HG03135 (cell line): Measurements from ENCODE around the gene CNIH4.
"Not testable (repeated sequence)": the region's sequence is repeated elsewhere in the genome, so short reads cannot be mapped to it uniquely, and the experiment has no call there.

Experiments
- ATAC-seq: cut with Tn5 transposase; IDR thresholded peaks from one replicate; pipeline ENCODE4 v1.9.1; 2021; ENCODE audit warnings: mild to moderate bottlenecking, moderate library complexity; ENCODE audit not compliant: unreplicated experiment

Gene CNIH4

DNA sequence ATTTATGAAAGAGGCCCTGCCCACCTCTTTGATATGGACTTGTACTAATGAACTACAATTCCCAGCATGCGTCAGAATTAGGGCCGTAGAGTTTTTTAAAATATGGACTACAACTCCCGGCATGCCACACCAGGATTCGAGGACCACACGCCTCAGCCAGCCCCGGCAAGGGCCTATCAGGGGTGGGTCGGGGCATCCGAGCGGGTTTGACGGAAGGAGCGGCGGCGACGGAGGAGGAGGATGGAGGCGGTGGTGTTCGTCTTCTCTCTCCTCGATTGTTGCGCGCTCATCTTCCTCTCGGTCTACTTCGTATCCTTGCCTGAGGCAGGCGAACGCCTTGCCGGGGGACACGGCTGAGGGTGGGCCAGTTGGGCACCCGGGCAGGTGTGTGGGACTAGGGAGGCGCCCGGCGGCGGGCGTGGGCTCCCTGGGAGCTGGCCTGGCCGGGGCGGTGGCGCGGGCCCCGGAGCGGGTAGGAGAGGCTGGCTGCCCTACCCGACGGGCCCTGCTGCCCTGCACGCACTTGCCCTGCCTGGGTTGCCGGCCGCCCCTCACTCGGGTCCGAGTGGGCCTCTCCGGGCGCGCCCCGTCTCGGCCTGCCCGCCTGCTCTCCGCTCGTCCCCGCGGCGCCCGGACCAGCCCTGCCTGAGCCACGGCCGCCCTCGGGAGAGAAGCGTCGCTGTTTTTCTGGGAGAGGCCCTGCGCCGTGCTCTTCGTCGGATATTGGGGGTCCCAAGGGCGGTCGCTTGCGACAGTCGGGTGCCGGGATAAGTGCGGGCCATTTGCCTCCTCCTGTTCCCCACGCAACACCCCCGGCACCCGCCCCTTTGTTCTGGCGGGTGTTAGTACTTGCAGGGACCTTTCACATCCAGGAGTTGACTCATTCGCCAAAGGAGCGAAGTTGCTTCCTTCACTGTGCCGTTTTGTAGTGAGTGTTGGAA lies at the start of gene CNIH4:
Gene CNIH4 (plus strand): TSS at position 195 of the 941 bp plus-strand sequence. CDS start 46 bp downstream, at position 241.
- ATAC-seq: peak; percentile 98

DNA sequence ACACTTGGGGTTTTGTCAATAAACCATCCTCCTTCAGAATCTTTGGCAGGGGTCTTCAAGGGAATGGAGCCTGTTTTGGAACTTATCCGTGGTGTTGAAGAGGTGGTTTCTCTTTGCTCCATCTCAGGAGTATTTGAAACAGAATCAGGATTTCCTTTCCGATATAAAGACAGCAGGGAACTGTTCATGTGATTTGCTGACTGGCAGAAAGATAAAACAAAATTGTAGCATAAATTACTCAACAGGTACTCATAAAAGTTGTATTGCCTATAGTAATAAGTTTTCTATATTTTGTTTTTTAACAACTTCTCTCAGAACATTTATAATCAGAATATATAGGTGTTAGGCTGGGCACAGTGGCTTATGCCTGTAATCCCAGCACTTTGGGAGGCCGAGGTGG lies 48.6 kb upstream of the CNIH4 start:
- no peak for ATAC-seq

GRCh38 chr1:224311503-224311902 lies 45.2 kb upstream of the CNIH4 start:
- ATAC-seq: not testable (repeated sequence)

- no peak for ATAC-seq
Observed at GRCh38 chr1:224312025-224312424, 44.7 kb upstream of the CNIH4 start.

GRCh38 chr1:224317383-224318045 lies 39.2 kb upstream of the CNIH4 start:
- no peak for ATAC-seq

DNA sequence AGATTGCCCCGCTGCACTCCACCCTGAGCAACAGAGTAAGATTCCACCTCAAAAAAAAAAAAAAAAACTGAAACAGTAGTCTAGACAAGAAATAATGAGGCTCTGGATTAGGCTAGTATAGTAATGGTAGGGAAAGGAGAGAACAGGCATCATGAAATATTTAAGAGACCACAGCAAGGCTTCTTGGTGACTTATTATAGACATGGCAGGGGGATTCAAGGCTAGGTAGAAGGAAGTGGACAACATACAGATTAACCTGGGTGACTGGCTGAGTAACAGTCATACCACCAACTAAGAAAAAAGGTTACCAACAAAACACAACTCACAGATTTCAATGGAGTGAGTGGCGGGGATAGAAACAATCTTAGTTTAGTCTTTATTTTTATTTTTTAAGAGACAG lies 35.0 kb upstream of the CNIH4 start:
- no peak for ATAC-seq

- ATAC-seq: no peak
Observed at GRCh38 chr1:224325959-224326358, 30.7 kb upstream of the CNIH4 start.

DNA sequence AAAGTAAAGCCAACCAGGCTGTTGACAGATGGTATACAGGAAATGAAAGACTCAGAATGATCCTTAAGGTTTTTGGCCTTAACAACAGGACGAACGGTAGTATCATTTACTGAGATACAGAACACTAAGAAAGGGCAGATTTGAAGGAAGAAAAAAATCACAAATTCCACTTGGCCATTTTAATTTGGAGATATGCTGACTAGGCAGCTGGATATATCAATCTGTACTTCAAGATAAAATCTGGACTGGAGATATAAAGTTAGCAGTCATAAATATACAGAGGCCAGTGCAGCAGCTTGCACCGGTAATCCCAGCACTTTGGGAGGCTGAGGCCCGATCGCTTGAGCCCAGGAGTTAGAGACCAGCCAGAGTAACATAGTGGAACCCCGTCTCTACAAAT lies 28.0 kb upstream of the CNIH4 start:
- no peak for ATAC-seq

GRCh38 chr1:224329484-224329841 lies 27.2 kb upstream of the CNIH4 start:
- ATAC-seq: peak; percentile 2

DNA sequence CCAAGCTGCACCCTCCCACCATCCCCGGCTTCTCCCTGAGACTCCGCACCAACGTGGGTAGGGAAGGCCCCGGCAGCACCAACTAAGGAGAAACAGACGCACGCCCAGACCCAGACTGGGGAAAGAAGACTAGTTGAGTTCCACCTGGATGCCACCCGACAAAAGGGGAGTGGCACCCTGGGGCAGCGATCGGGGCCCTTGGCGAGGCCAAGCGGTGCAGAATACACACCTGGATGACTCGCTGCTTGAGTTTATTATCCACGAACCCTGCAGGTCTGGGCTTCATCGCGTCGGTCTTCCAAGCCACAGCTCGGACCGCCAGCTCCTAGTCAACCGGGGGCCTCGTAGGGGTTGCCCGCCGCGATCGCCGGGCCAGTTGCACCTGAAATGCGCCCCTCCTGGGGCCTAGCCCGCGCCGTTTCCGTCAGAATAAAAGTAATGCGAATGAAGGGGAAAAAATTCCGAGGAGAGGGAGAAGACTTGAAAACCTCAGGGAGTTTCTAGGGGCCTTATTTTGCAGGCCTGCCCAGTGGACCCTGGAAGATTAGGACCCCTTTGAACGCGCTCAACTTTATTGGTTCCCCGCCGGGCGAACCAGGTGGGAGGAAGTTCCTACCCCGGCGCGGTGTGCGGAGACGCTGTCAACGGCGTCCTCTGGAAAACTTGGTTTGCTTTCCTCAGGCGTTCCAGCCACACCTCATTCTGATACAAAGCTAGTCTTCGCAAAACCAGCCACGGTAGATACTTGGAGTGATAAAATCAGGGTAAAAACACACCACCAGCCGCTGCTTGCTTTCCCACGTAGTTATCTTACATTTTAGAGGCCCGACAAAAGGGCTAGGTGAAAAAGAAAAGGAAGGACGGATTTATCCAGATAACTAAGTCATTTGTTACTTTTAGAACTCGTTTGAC lies 26.6 kb upstream of the CNIH4 start, which contains the start of gene NVL:
Gene NVL (minus strand): TSS at position 331 of the 912 bp plus-strand sequence. CDS start 45 bp downstream, at position 286.
- peak; percentile 82 for ATAC-seq

DNA sequence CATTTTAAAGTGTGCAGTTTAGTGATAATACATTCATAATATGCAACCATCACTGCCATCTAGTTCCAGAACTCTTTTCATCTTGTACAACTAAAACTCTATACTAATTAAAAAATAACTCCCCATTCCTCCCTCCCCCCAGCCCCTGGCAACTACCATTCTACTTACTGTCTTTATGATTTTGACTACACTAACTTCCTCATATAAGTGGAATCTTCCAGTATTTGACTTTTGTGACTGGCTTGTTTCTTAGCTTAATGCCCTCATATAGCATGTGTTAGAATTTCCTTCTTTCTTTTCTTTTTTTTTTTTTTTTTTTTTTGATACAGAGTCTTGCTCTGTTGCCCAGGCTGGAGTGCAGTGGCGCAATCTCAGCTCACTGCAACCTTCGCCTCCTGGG lies 25.4 kb upstream of the CNIH4 start:
- no peak for ATAC-seq

GRCh38 chr1:224331824-224332223 lies 24.9 kb upstream of the CNIH4 start:
- ATAC-seq: no peak

GRCh38 chr1:224333309-224333926 lies 23.3 kb upstream of the CNIH4 start:
- no peak for ATAC-seq

DNA sequence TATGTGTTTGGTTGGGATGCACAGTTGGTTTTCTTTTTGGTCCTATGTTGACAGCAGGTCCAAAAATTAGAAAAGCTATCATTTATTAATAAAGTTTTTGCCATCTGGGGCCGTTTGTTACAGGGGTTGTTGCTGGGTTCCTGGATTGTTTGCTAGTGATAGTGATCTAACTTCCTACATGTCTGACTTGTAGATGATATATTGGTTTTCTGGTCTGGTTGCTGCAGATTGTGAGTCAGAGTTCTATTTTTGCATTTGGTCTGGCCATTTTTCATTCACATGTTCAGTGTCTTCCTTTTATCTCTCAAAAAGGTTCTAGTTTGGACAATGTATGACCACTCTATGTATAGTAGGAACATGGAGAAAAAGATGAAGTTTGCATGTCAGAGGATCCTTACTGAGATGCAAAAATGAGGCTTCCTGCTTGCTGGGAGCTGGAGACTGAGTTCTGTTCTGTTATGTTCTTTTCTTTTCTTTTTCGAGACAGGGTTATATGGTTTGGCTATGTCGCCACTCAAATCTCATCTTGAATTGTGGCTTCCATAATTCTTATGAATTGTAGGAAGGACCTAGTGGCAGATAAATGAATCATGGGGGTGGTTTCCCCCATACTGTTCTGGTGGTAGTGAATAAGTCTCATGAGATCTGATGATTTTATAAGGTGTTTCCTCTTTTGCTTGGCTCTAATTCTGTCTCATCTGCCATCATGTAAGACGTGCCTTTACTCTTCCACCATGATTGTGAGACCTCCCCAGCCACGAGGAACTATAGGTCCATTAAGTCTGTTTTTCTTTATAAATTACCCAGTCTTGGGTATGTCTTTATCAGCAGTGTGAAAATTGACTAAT lies 22.5 kb upstream of the CNIH4 start:
- ATAC-seq: no peak

- no peak for ATAC-seq
Observed at GRCh38 chr1:224338150-224338838, 18.4 kb upstream of the CNIH4 start.

DNA sequence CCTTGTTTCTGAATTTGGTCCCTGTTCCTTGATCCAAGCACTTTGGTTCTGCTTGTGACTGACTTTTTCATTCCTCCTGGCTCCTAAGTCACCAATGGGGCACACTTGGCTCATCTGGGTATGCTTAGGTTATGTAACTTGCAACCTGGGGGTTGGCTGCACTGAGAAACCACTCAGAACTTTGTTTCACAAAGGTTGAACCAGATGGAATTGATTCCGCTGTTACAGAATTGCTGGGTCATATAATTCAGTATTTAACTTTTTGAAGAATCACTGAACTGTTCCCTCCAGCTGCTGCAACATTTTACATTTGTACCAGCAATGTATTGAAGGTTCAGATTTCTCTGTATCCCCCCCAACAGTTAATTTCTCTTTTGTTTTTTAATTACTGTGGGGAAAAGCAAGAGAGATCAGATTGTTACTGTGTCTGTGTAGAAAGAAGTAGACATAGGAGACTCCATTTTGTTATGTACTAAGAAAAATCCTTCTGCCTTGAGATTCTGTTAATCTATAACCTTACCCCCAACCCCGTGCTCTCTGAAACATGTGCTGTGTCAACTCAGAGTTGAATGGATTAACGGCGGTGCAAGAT lies 17.1 kb upstream of the CNIH4 start:
- no peak for ATAC-seq

- peak; percentile 75 for ATAC-seq
Observed at GRCh38 chr1:224340453-224341384, 16.0 kb upstream of the CNIH4 start.

DNA sequence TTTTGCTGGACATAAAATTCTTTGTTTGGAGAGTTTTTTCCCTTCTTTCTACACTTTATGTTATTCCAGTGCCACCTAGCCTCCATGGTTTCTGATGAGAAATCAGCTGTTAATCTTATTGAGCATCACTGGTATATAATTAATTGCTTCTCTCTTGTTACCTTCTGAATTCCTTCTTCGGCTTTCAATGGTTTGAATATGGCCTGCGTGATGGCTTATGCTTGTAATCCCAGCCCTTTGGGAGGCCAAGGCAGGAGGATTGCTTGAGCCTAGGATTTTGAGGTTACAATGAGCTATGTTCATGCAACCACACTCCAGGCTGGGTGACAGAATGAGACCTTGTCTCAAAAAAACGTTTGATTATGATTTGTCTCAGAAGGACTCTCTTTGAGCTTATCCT lies 13.0 kb upstream of the CNIH4 start:
- ATAC-seq: no peak
